Measurements from ENCODE around the gene FGG.

DNA sequence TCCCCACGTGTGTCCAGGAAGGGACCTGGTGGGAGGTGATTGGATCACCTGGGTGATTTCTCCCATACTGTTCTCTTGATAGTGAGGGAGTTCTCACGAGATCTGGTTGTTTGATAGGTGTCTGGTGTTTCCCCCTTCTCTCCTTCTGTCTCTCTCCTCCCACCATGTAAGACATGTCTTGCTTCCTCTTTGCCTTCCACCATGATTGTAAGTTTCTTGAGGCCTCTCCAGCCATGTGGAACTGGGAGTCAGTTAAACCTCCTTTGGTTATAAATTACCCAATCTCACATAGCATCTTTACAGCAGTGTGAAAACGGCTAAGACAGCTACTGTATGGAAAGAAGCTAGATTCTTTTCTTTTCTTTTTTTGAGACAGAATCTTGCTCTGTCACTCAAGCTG, 21.6 kb upstream of the FGG start:
- no peak for TF ChIP-seq POLR2AphosphoS5 (IDR thresholded peaks at IDR 0.05)
- TF ChIP-seq EP300 (IDR thresholded peaks at IDR 0.05), result no peak
- no peak for TF ChIP-seq POLR2A (IDR thresholded peaks at IDR 0.05; ENCODE audit: low read depth)
- TF ChIP-seq, protein P1, sequence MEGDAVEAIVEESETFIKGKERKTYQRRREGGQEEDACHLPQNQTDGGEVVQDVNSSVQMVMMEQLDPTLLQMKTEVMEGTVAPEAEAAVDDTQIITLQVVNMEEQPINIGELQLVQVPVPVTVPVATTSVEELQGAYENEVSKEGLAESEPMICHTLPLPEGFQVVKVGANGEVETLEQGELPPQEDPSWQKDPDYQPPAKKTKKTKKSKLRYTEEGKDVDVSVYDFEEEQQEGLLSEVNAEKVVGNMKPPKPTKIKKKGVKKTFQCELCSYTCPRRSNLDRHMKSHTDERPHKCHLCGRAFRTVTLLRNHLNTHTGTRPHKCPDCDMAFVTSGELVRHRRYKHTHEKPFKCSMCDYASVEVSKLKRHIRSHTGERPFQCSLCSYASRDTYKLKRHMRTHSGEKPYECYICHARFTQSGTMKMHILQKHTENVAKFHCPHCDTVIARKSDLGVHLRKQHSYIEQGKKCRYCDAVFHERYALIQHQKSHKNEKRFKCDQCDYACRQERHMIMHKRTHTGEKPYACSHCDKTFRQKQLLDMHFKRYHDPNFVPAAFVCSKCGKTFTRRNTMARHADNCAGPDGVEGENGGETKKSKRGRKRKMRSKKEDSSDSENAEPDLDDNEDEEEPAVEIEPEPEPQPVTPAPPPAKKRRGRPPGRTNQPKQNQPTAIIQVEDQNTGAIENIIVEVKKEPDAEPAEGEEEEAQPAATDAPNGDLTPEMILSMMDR (IDR thresholded peaks at IDR 0.05), result no peak
